Activated CD4-positive, alpha-beta T cell treated with anti-CD3 and anti-CD28 coated beads, Interleukin-2, Interleukin-4, amounts not matched to agents 100 ng/mL and 50 ng/mL, durations not matched to agents 16 hours and 8 hours (primary cell): Measurements from ENCODE around the gene HMGN4.
A peak's percentile ranks its signal among the peaks of the same experiment; 100 is the strongest.

ENCODE experiments used
- DNase-seq: peaks from one replicate; pipeline ENCODE4 v3.0.0-alpha.2; 2020; ENCODE audit warnings: low spot score

HMGN4 gene

GRCh38 chr6:26552205-26552604 is 14.0 kb downstream of the HMGN4 start:
- DNase-seq = no peak

GRCh38 chr6:26552640-26553188 is 14.5 kb downstream of the HMGN4 start:
- DNase-seq = no peak

GRCh38 chr6:26553264-26553634 is 15.1 kb downstream of the HMGN4 start:
- DNase-seq = peak; percentile 89

GRCh38 chr6:26553635-26554446 is 15.7 kb downstream of the HMGN4 start:
- DNase-seq = peak; percentile 88

- DNase-seq = no peak
Observed at GRCh38 chr6:26554447-26554696, 16.2 kb downstream of the HMGN4 start.

GRCh38 chr6:26554697-26555504 is 16.7 kb downstream of the HMGN4 start:
- DNase-seq = peak; percentile 86

GRCh38 chr6:26555505-26556262 is 17.5 kb downstream of the HMGN4 start:
- no peak for DNase-seq

- DNase-seq = peak; percentile 84
Observed at GRCh38 chr6:26556263-26557070, 18.3 kb downstream of the HMGN4 start.

GRCh38 chr6:26561533-26562466 is 23.6 kb downstream of the HMGN4 start:
- no peak for DNase-seq

GRCh38 chr6:26563488-26563887 is 25.3 kb downstream of the HMGN4 start:
- no peak for DNase-seq

GRCh38 chr6:26568601-26569432 is 30.7 kb downstream of the HMGN4 start:
- DNase-seq = peak; percentile 95

- DNase-seq = no peak
Observed at GRCh38 chr6:26569433-26569764, 31.2 kb downstream of the HMGN4 start.

GRCh38 chr6:26570027-26570809 is 32.1 kb downstream of the HMGN4 start:
- DNase-seq = no peak

- peak; percentile 85 for DNase-seq
Observed at GRCh38 chr6:26571592-26572296, 33.6 kb downstream of the HMGN4 start.

- no peak for DNase-seq
Observed at GRCh38 chr6:26575494-26575939, 37.4 kb downstream of the HMGN4 start.

- DNase-seq = no peak
Observed at GRCh38 chr6:26576407-26576843, 38.3 kb downstream of the HMGN4 start.

GRCh38 chr6:26576929-26577719 is 39.0 kb downstream of the HMGN4 start:
- DNase-seq = peak; percentile 91
